IMR-90 (cell line): ENCODE data around the gene GNAI1. TPM values are rescaled to one million over a fixed set of nuclear protein-coding genes. Genes with fewer than 3 reads are reported as not detected.

Experiments used
- ATAC-seq: fragments of 200-7000 bp; cut with Tn5 transposase; 2 replicates; pipeline ENCODE4 v1.9.1; 2020; ENCODE audit warnings: low read depth, mild to moderate bottlenecking, moderate library complexity
- BruUV-seq: library from RNA; stranded (reverse); fragments of 400-500 nt; replicated peaks from 2 replicates; lab custom pipeline; 2021; lab: Mats Ljungman, UMichigan
- CTCF ChIA-PET: fragments of 300-600 bp; formaldehyde crosslinking; extraction: SDS; loops from one replicate; lab custom pipeline; 2021; ENCODE audit warnings: antibody characterized with exemption; lab: Yijun Ruan, JAX
- POLR2A ChIA-PET: fragments of 300-600 bp; sonication (Branson Sonifier 250); formaldehyde crosslinking; loops from one replicate; lab custom pipeline; 2022; ENCODE audit warnings: antibody characterized with exemption; ENCODE audit not compliant: unreplicated experiment; lab: Charles Lee
- DNase-seq: peaks from one replicate; pipeline ENCODE4 v3.0.0; 2013
- H2AFZ ChIP-seq: replicated peaks from 2 replicates; pipeline ENCODE3; 2013; ENCODE audit warnings: low read length, mild to moderate bottlenecking; ENCODE audit not compliant: poor library complexity
- H2AK5ac ChIP-seq: 2 replicates; pipeline ENCODE4 v1.6.1; 2013; ENCODE audit warnings: low read depth, low read length, inconsistent platforms
- H2AK9ac ChIP-seq: replicated peaks from 2 replicates; pipeline ENCODE3; 2013; ENCODE audit warnings: mild to moderate bottlenecking, low read depth, low read length, moderate library complexity; ENCODE audit not compliant: poor library complexity
- H2BK120ac ChIP-seq: 2 replicates; pipeline ENCODE4 v1.6.1; 2013; ENCODE audit warnings: low read depth, low read length, inconsistent platforms
- H2BK15ac ChIP-seq: 3 replicates; pipeline ENCODE4 v1.6.1; 2013; ENCODE audit warnings: low read depth, low read length, inconsistent platforms
- H2BK20ac ChIP-seq: 2 replicates; pipeline ENCODE4 v1.6.1; 2013; ENCODE audit warnings: low read depth, mild to moderate bottlenecking, inconsistent platforms, low read length, moderate library complexity
- H2BK5ac ChIP-seq: 2 replicates; pipeline ENCODE4 v1.6.1; 2013; ENCODE audit warnings: mild to moderate bottlenecking, low read depth, low read length, inconsistent platforms; ENCODE audit not compliant: poor library complexity, severe bottlenecking
- H3K14ac ChIP-seq: replicated peaks from 2 replicates; pipeline ENCODE4 v1.6.1; 2013; ENCODE audit warnings: low read depth, low read length, inconsistent platforms
- H3K18ac ChIP-seq: 2 replicates; pipeline ENCODE4 v1.6.1; 2013; ENCODE audit warnings: low read depth, low read length, control low read depth
- H3K23ac ChIP-seq: 2 replicates; pipeline ENCODE4 v1.6.1; 2013; ENCODE audit warnings: low read depth, low read length, inconsistent platforms
- H3K27ac ChIP-seq: 2 replicates; pipeline ENCODE4 v1.5.1; 2013; ENCODE audit warnings: mild to moderate bottlenecking, control low read depth, low read length; ENCODE audit not compliant: insufficient read depth
- H3K27me3 ChIP-seq: 2 replicates; pipeline ENCODE4 v1.6.1; 2013; ENCODE audit warnings: low read length; ENCODE audit not compliant: control insufficient read depth, insufficient read depth
- H3K36me3 ChIP-seq: 2 replicates; pipeline ENCODE4 v1.6.1; 2013; ENCODE audit warnings: low read length, mixed read lengths; ENCODE audit not compliant: control insufficient read depth, insufficient read depth
- H3K4ac ChIP-seq: 2 replicates; pipeline ENCODE4 v1.6.1; 2013; ENCODE audit warnings: low read depth, low read length, inconsistent platforms
- H3K4me1 ChIP-seq: 2 replicates; pipeline ENCODE4 v1.6.1; 2013; ENCODE audit warnings: low read length, mixed read lengths; ENCODE audit not compliant: control insufficient read depth, insufficient read depth
- H3K4me2 ChIP-seq: 2 replicates; pipeline ENCODE4 v1.6.1; 2013; ENCODE audit warnings: low read depth, mild to moderate bottlenecking, control low read depth, low read length, moderate library complexity
- H3K4me3 ChIP-seq: 2 replicates; pipeline ENCODE4 v1.5.1; 2013; ENCODE audit warnings: low read depth, mild to moderate bottlenecking, control low read depth, low read length, moderate library complexity; ENCODE audit not compliant: insufficient read depth
- H3K56ac ChIP-seq: 2 replicates; pipeline ENCODE4 v1.6.1; 2013; ENCODE audit warnings: low read length, inconsistent platforms; ENCODE audit not compliant: insufficient read depth; ENCODE audit errors: extremely low read depth
- H3K79me1 ChIP-seq, 2 experiments: 2 replicates each; pipeline ENCODE4 v1.6.1; 2013; ENCODE audit warnings: low read length in 2 of 2, inconsistent platforms in 1 of 2, low read depth in 1 of 2
- H3K9ac ChIP-seq: 2 replicates; pipeline ENCODE4 v1.6.1; 2013; ENCODE audit warnings: low read depth, low read length, control low read depth
- H3K9me1 ChIP-seq: 2 replicates; pipeline ENCODE4 v1.6.1; 2013; ENCODE audit warnings: low read length, inconsistent platforms; ENCODE audit not compliant: insufficient read depth
- H3K9me3 ChIP-seq: 2 replicates; pipeline ENCODE4 v1.6.1; 2013; ENCODE audit warnings: low read length; ENCODE audit not compliant: control insufficient read depth, insufficient read depth
- H4K20me1 ChIP-seq: 2 replicates; pipeline ENCODE4 v1.6.1; 2013; ENCODE audit warnings: low read length, inconsistent platforms; ENCODE audit not compliant: insufficient read depth
- H4K5ac ChIP-seq: 2 replicates; pipeline ENCODE4 v1.6.1; 2013; ENCODE audit warnings: mild to moderate bottlenecking, low read depth, low read length, control low read depth
- H4K8ac ChIP-seq, 2 experiments: 2 replicates each; pipeline ENCODE4 v1.6.1; 2013; ENCODE audit warnings: low read depth in 2 of 2, low read length in 2 of 2, control low read depth in 1 of 2, inconsistent platforms in 1 of 2
- H4K91ac ChIP-seq: 2 replicates; pipeline ENCODE4 v1.6.1; 2013; ENCODE audit warnings: low read depth, low read length, inconsistent platforms; ENCODE audit not compliant: insufficient read depth
- BHLHE40 ChIP-seq: fragments of 150-350 bp; IDR thresholded peaks from 2 replicates; pipeline ENCODE4 v1.6.1; 2016; ENCODE audit warnings: mild to moderate bottlenecking, low read depth, low read length
- CHD1 ChIP-seq: IDR thresholded peaks from 2 replicates; pipeline ENCODE4 v1.6.1; 2012; ENCODE audit warnings: low read depth, low read length, improper control_type of control experiment
- FOS ChIP-seq: fragments of 150-350 bp; IDR thresholded peaks from 2 replicates; pipeline ENCODE4 v1.6.1; 2016; ENCODE audit warnings: low read depth, low read length
- MAZ ChIP-seq: IDR thresholded peaks from 2 replicates; pipeline ENCODE4 v1.6.1; 2012; ENCODE audit warnings: low read depth, mild to moderate bottlenecking, low read length, improper control_type of control experiment, moderate library complexity, borderline replicate concordance
- NFE2L2 ChIP-seq: fragments of 150-350 bp; IDR thresholded peaks from 2 replicates; pipeline ENCODE4 v1.6.1; 2016; ENCODE audit warnings: low read depth, mild to moderate bottlenecking, low read length
- RAD21 ChIP-seq: IDR thresholded peaks from 2 replicates; pipeline ENCODE4 v1.6.1; 2012; ENCODE audit warnings: low read length, improper control_type of control experiment
- USF2 ChIP-seq: fragments of 150-350 bp; IDR thresholded peaks from 2 replicates; pipeline ENCODE4 v1.6.1; 2017; ENCODE audit warnings: mild to moderate bottlenecking, antibody characterized with exemption, low read length, low read depth
- WGBS, 2 experiments: methylation state at CpG; one replicate each; pipeline versions ENCODE4 v1.1.5 to v1.1.7; 2013; ENCODE audit warnings: missing lambda C conversion rate in 2 of 2; ENCODE audit not compliant: insufficient read length in 1 of 2; ENCODE audit errors: extremely low coverage in 2 of 2; 5-methylcytosine and 5-hydroxymethylcytosine counted together
- dilution Hi-C: fragments of 300-500 bp; cut with HindIII; formaldehyde crosslinking; loops from one replicate; pipeline ENCODE4 v1.14.3; 2018; ENCODE audit warnings: low sequenced_read_pairs; ENCODE audit not compliant: unreplicated experiment
- in situ Hi-C: fragments of 300-500 bp; cut with MboI; formaldehyde crosslinking; loops from 3 replicates; pipeline ENCODE4 v1.14.3; 2019; ENCODE audit warnings: low sequenced_read_pairs, inconsistent platforms, mixed read lengths
- intact Hi-C: fragments of 100-400 bp; cut with micrococcal nuclease; formaldehyde crosslinking; loops from 2 replicates; pipeline ENCODE4 v1.10.0; 2022
- polyA plus RNA-seq, 3 experiments: library from polyadenylated mRNA; depleted of rRNA; stranded (reverse); fragments of >200 nt; gene quantifications; 2 replicates each; pipeline ENCODE4 v1.2.3, GENCODE V29; 2012; ENCODE audit warnings: low replicate concordance in 1 of 3
- total RNA-seq: library from RNA; depleted of rRNA; stranded (reverse); fragments of >200 nt; gene quantifications from 2 replicates; pipeline ENCODE4 v1.2.3, GENCODE V29; 2012

GNAI1 gene
- total and polyA plus RNA-seq, 2 of the 4 experiments (the other 2 are of a cell fraction) = 21.1 to 26.5 TPM

GRCh38 chr7:80199051-80199450, 64.4 kb downstream of the GNAI1 start:
- H3K4me1 ChIP-seq = no peaks in the 10 kb centered on the region
- ChIA-PET POLR2A (no interaction called here), CTCF (no interaction called here)
- no peak overlapping the region for H4K91ac ChIP-seq
- no CpG with 5 or more reads among the region's 5 CpGs for WGBS, 2 experiments
- no peak overlapping the region for H3K14ac ChIP-seq
- H2BK20ac ChIP-seq = no peak overlapping the region
- no peak overlapping the region for H2BK5ac ChIP-seq
- intact Hi-C loops (loop anchor here (5.0 kb wide), 1 partner anchor 47 kb away; no protein-coding TSS in a partner anchor), in situ Hi-C loops (no loop called here), dilution Hi-C loops (no loop called here)
- DNase-seq (no peak), ATAC-seq (no peak)
- no peak overlapping the region for H3K4me3 ChIP-seq
- H3K56ac ChIP-seq = no peak overlapping the region
- H4K5ac ChIP-seq = no peak overlapping the region
- no peak overlapping the region for H2AFZ ChIP-seq
- no TSS peak for BruUV-seq
- H2BK120ac ChIP-seq = no peak overlapping the region
- no peak overlapping the region for H2BK15ac ChIP-seq
- H3K4me2 ChIP-seq = no peak overlapping the region
- no peaks in the 10 kb centered on the region for H3K27me3 ChIP-seq
- no peak overlapping the region for H3K23ac ChIP-seq
- H3K9me3 ChIP-seq = no peaks in the 10 kb centered on the region
- H4K20me1 ChIP-seq = no peaks in the 10 kb centered on the region; the same call in 1 of the 2 replicates
- H2AK5ac ChIP-seq = no peak overlapping the region
- no peak overlapping the region for H2AK9ac ChIP-seq
- H3K4ac ChIP-seq = no peak overlapping the region
- H4K8ac ChIP-seq = no peak overlapping the region
- H3K18ac ChIP-seq = no peak overlapping the region
- H3K27ac ChIP-seq = no peak overlapping the region
- TF ChIP-seq MAZ (no peak), BHLHE40 (no peak), RAD21 (no peak), FOS (no peak), CHD1 (no peak), NFE2L2 (no peak), USF2 (no peak)
- no peak overlapping the region for H3K9ac ChIP-seq
- peaks cover 16% of the 10 kb centered on the region for H3K36me3 ChIP-seq
- H3K9me1 ChIP-seq = no peaks in the 10 kb centered on the region
- H3K79me1 ChIP-seq = peaks cover 0 to 14% of the 10 kb centered on the region in 2 experiments; a peak in 2 of 4 replicates
